ENCODE data around the gene DNMT1.
A peak's percentile ranks its signal among the peaks of the same experiment; 100 is the strongest.
"Not testable (repeated sequence)": the region's sequence is repeated elsewhere in the genome, so short reads cannot be mapped to it uniquely, and the experiment has no call there.

The DNMT1 gene

DNA sequence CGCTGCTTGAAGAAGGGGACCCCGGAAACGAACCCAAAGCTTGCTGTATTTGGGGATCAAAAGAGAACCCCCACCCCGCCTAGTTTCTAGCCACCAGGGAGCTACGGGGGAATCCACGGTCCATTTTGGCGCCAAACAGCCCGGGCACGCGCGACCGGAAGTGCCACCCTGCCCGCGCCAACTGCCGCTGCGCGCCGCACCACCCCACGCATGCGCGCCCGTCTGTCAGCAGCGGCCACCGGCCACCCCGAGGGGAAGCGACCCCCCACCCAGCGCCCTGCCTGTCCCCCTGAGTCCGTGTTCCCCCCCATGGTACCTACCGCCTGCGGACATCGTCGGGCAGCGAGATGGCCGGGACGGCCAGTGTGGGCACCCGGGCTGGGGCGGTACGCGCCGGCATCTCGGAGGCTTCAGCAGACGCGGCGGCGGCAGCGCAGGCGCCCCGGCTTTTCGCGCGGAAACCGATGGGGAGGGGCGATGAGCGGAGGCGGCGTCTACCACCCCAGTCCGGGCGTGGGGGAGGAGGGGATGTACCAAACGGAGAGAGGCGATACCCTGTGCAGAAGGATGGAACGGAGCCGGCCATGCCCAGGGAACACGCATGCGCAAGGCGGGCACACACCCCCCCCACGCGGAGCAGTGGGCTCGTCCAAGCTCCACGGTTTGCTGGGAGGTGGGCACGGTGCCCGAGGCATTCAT lies at the start of gene DNMT1:
TSS of gene DNMT1 (minus strand) at position 454 of the 699 bp plus-strand sequence. CDS start at position 400, 54 bp downstream.
- peak; percentile 95 for DNase-seq

DNA sequence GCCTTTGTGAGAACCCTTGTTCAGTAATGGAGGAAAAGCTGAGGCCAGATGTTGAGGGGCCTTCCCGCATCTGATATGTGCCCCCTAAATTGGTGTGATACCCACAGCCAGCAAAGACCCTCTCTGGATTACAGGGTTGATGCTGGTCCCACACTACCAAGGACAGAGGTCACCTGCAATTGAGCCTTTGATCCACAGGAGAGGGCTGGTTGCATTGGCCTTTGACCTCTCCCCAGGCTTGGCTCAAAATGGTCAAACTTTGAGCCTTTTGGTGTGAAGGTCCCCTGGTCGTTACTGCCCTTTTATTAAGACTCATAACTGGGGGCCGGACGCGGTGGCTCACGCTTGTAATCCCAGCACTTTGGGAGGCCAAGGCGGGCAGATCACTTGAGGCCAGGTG lies 48.9 kb upstream of the DNMT1 start:
- no peak for DNase-seq

DNA sequence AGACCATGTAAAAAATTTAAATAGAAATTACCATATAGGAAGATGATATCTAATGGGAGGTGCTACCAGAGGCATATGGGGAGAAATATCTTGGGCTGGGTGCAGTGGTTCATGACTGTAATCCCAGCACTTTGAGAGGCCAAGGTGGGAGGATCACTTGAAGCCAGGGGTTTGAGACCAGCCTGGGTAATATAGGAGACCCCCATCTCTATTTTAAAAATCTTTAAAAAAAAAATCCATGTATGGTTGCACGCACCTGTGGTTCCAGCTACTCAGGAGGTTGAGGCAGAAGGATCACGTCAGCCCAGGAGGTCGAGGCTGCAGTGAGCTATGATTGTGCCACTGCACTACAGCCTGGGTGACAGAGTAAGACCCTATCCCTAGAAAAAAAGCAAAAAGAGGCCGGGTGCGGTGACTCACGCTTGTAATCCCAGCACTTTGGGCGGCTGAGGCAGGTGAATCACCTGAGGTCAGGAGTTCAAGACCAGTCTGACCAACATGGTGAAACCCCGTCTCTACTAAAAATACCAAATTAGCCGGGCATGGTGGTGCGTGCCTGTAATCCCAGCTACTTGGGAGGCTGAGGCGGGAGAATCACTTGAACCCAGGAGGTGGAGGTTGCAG lies 47.2 kb upstream of the DNMT1 start:
- DNase-seq: not testable (repeated sequence)

DNA sequence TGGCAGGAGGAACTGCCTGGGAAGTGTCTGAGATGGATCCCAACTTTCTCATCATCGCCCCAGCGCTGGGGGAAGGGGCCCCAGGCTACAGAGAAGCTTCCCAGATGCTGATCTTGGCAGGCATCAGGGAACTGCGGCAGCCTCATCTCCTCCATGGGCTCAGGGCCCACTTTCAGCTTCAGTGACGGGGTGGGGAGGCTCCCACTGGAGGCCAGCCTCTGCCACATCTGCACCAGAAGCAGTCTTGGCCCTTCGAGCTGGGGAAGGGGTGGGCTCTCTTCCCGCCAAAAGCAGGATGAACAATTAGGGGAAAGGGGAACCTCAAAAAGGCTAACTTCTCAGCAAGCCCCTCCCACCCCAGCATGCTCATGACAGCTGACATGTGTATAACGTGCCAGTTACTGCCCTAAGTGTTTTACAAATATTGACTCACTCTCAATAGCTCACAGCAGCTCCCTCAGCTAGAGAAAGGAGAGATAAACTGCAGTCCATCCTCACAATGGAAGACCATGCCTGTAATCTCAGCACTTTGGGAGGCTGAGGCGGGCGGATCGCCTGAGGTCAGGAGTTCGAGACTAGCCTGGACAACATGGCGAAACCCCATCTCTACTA lies 43.5 kb upstream of the DNMT1 start:
- DNase-seq: peak; percentile 82

DNA sequence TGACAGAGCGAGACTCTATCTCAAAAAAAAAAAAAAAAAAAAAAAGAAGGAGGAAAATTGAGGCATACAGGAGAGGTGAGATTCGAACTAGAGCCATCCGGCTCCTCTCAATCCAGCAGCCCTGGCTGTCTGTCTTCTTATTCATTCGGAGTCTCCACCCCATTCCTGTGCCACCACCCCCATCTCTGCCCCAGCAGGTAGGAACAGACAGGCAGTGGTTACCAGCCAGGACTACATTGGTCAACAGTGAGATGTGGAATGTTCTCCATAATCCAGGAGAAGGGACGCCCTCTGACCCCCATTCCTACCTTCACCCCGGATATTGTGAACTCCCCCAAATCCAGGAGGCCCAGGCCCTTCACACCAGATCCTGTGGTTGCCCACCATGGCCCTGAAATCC lies 42.9 kb upstream of the DNMT1 start:
- no peak for DNase-seq

DNA sequence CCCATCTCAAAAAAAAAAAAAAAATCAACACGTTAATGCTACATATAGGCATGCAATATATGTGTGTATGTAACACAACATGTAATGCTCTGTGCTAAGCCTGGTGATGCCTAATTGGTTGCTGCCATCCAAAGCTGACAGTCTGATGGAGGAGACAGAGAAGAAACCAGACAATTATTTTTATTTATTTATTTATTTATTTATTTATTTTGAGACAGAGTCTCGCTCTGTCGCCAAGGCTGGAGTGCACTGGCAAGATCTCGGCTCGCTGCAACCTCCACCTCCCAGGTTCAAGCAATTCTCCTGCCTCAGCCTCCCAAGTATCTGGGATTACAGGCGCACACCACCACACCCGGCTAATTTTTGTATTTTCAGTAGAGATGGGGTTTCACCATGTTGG lies 40.7 kb upstream of the DNMT1 start:
- not testable (repeated sequence) for DNase-seq

DNA sequence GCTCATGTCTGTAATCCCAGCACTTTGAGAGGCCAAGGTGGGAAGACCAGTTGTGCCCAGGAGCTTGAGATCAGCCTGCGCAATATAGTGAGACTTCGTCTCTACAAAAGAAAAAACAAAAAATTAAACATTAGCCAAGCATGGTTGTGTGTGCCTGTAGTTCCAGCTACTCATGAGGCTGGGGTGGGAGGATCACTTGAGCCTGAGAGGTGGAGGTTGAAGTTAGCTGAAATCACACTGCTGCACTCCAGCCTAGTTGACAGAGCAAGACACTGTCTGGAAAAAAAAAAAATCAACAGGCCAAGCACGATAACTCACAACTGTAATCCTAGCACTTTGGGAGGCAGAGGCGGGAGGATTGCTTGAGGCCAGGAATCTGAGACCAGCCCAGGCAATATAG lies 40.2 kb upstream of the DNMT1 start:
- DNase-seq: no peak

DNA sequence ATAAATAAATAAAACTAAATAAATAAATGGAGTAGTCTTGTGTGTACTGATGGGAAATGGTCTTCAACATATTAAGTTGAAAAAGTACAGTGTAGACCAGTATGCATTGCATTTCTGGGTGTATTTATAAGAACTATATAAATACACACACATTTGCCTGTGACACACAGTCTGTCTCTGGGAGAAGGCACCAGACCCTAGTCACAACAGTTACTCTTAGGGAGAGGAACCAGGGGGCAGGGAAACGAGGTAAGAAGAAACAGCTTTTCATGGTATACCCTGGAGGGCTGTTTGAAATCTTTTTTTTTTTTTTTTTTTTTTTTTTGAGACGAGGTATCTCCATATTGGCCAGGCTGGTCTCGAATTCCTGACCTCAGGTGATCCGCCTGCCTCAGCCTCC lies 39.2 kb upstream of the DNMT1 start:
- DNase-seq: no peak

DNA sequence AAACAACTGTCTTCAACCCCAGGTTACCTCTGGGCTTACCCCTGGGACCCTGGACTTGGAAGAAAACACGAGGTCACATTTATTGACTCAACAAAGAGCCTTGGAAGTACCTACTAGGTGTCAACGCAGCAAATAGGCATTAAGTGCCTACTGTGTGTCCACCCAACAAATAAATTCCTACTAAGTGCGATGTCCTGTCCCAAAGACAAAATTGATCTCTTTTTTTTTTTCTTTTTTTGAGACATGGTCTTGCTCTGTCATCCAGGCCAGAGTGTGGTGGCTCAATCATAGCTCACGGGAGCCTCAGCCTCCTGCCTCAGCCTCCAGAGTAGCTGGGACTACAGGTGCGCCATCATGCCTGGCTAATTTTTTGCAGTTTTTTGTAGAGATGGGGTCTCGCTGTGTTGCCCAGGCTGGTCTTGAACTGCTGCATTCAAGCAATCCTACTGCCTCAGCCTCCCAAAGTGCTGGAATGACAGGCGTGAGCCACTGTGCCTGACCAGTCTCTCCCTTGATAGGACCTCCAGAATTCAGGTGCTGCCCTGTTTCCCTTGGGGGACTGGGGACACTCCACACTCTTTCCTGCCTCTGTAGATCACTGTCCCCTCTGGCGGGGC lies 37.0 kb upstream of the DNMT1 start:
- no peak for DNase-seq

DNA sequence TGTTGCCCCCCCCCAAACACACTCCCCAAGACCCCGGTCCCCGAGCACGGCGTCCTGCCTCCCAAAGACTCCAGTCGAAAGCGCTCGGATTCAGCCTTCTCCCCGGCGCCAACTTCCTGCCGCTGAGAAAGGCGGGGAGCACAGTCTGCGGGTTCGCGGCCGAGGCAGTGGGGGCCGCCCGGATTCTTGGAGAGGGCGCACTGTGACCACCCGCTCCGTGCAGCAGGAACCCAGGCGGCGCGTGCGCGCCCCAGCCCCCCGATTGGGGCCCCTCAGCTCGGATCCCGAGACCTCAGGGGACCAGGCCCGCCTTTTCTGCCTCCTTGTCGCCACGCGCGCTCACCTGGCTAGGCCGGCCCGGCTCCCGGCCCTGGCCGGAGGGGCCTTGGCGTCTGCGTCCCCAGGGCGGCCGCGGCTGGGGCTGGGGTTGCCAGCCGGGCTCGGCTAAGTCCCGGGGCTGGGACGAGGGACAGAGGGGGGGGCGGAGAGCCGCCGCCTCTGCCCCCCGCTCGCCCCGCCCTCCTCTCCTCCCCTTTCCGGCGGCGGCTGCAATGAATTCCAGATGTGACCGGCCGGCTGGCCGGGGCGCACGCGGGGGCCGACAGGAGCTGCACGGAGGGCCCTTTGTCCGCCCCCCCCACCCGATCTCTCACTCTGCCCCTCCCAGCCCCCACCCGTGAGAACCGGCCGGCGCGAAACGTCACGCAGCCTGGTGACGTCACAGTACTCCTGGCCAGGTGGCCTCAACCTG lies 36.3 kb upstream of the DNMT1 start, which contains the start of gene S1PR2:
TSS of gene S1PR2 (minus strand) at position 471 of the 751 bp plus-strand sequence. CDS start 6,426 bp downstream, outside the sequence.
- peak; percentile 75 for DNase-seq

DNA sequence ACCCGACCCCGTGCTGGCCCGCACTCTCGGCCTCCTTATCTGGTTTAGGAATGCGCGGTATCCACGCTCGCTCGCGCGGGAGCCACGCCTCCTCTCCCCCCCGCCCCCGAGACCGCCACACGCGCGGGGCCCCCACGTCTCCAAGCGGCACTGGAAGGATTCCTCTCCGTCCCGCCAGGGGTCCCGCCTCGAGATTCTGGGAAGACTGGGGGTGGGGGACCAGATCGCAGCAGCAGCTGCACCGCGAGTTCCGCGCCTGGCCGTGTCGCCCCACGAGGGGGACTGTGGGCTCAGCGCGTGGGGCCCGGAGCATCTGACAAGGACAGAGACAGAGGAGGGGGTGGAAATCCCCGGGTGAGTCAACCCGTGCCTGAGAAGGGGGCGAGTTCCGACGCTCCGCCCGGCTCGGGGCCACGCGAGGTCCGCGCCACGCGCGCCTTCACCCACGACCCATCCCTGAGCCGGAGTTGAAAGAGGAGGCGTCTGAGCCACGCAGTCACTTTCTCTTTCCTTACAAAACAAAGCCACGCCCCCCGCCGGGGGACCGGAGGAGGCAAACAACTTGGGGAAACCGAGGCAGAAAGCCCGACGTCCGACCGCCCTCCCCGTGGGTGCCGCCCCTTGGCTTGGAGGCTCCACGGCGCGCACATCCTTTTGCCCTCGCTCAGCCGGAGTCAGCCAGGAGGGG lies 35.6 kb upstream of the DNMT1 start:
- DNase-seq: no peak

DNA sequence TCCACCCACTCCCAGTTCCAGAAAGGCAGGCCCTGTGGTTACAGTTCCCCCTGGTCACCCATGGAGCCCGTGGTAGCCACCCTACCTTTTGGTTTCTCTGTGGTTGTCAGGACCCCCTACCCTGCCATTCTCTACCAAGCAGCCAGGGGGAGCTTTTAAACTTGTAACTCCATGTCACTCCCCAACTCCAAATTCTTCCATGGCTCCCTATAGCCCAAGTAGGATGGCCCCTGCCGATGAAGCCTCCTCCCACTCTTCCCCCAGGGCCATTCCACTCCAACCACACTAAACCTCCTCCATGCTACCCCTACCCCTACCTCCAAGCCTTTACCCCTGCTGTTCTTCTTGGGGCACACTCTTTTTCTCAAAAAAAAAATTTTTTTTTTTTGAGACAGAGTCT lies 34.2 kb upstream of the DNMT1 start:
- peak; percentile 46 for DNase-seq

DNA sequence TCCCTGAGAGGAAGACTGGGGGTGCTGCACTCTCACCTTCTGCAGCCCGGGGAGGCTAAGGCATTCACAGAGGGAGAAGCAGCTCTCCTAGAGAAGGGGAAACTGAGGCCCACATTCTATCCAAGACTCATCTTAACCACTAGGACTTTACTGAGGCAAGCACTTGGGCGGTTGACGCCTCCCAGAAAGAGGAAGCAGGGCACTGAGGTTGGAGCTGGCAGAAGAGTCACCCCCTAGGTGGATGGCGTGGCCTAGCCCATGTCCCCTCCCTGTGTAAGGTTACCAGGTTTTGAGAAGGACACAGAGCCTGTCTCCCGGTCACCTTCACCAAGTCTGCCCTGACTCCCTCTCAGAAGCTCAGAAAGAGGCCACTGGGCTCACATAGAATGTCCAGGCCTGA lies 33.6 kb upstream of the DNMT1 start:
- no peak for DNase-seq

DNA sequence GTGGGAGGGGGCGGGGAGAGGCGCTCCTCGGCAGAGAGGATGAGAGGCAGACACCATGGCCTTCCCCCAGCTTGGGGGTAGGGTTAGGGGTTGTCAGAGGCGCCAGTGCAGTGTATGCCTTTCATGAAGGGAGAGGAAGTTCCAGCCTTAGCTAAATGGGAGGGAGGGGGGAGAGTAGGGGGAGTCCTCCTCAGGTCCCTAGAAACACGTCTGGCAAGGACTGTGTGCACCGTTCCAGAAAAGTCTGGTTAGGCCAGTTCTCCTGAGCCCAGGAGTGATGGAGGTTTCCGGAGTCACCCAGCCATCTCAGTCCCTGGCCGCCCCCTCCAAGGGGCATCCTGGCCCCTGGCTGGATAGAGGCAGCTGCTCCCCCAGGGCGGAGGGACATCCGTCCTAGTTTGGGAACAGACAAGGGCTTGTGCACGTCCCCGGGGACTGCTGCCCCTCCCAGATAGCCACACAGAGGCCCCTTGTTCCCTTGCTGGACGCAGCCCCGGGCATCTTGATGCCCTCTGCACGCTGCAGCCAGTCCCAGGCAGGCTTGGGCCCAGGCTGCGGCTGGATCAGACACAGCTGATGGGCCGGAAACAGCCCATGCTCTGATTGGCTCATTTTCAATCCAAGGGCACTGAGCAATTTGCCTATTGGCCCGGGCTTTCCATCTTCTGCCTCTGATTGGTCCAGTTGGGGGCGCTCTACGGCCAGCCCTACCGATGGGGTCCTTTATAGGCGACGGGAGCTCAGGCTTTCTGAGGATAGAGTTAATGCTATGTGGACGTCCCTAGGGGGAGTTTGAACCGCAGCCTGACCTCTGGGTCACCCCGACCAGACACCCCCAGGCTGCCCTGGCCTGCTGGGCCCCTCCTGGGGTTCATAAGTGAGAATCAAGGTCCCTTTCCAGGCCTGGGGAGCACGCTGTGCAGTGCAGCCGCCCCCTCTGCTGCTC lies 32.5 kb upstream of the DNMT1 start:
- DNase-seq: no peak

DNA sequence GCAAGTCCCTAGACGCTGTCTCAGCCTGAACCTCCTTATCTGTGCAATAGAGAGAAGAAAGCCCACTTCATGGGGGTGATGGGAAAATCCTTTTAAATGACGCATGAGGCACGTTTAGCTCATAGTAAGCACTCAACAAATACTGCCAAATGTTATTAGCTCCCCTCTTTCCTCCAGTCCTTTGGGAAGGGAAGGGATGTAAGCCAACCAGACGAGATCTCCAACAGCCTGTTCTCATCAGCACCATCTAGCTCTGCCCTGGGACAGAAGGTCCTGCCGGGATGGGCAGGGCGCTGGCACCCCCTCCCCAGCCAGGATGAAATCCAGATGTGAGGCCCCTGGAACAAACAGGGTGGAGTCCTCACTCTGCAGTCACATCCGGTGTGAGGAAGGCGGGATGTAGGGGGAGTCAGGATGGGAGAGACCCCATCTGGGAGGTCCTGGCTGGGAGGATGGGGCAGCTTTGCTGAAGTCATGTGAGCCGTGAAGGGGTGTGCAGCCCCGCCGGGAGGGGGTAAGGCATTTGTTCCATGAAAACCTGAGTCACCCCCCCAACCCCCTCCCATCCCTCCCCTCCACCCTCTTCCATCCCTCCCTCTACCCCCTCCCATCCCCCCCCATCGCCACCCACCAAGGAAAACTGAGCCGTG lies 31.7 kb upstream of the DNMT1 start:
- DNase-seq: no peak

DNA sequence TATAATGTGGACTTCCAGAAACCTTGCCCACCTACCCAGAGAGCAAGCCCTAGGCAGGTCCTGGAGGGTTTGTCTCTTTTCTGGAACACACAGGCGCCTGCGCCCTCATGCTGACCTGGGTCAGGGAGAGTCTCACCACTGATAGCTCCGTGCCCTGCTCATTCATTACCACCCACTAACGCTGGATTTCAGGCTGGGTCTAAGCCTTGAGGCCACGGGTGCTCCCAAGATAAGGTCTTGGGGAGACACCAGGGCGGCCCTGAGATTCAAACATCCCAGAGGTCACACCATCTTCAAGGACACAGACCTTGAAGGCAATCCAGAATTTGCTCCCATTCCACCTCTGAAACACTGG lies 31.2 kb upstream of the DNMT1 start:
- DNase-seq: no peak

DNA sequence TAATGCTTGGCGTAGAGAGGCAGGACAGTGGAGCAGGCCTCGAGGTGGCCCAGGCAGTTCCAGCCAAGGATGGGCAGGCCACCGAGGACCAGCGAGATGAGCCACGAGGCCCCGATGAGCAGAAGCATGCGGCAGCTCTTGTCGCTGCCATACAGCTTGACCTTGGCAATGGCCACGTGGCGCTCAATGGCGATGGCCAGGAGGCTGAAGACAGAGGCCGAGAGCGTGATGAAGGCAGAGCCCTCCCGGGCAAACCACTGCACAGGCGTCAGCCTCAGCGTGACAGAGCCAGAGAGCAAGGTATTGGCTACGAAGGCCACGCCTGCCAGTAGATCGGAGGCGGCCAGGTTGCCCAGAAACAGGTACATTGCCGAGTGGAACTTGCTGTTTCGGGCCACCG lies 29.6 kb upstream of the DNMT1 start:
- no peak for DNase-seq

DNA sequence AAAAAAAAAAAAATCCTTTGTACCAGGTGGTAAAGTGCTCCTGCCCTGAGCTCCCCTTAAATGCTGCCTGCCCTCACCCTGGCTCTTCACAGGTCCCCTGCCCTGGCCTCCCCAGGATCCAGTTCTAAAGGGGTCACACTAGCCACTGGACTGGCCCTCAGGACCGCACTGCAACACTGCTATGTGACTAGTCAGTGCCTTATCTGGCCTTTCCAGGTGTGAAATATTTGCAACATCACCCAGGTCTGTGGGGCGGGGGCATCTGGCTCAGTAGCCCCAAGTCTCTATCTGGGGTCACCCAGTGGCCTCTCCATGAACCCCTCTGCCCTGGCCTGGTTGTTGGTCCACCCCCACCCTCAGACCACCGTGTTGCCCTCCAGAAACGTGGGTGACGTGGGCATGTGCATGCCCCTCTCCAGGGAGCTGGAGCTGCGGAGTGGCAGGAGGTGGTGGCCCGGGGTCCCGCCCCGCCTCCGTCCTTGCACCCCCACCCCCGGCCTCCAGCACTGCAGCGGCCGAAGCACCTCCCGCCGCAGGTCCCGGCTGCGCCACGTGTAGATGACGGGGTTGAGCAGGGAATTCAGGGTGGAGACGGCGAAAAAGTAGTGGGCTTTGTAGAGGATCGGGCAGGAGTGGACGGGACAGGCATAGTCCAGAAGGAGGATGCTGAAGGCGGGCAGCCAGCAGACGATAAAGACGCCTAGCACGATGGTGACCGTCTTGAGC lies 28.9 kb upstream of the DNMT1 start:
- no peak for DNase-seq

DNA sequence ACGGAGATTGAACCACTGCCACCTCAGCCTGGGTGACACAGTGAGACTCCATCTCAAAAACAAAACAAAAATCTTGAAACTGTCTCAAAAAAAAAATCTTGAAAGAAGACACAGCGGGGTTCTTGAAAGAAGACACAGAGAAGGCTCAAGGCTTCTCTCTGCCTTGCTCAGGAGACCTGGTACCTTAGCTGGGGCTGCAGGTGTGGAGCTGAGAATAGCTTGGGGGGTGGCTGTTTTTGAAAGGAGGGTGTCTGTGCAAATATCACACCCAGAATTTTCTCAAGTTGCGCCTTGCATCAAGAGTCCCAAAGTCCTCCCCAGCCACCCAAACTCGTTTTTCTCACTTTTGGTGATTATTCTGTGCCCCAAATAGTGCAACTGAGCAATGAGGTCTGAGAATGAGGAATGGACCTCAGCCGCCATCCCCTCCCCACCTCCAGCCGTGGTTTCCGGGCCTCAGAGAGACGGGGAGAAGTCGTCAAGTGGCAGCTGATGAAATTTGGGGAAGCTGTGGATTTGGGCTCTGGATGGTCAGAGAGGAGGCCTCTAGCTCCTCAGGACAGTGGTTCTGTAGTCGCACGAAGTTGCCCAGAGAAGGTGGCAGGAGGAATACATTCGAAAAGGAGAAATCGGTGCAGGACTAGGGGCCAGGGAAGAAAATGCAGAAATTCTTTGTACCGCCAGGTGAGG lies 27.6 kb upstream of the DNMT1 start:
- DNase-seq: no peak

Data from NCI-H1436 (cell line).